ES-I3 (cell line): ENCODE data around the gene MEX3A.
A peak's percentile ranks its signal among the peaks of the same experiment; 100 is the strongest.
"Not testable (repeated sequence)": the region's sequence is repeated elsewhere in the genome, so short reads cannot be mapped to it uniquely, and the experiment has no call there.

ENCODE experiments used
- H3K36me3 ChIP-seq: 2 replicates; pipeline ENCODE4 v1.6.1; 2013; ENCODE audit warnings: mild to moderate bottlenecking, low read length, control low read depth, moderate library complexity; ENCODE audit not compliant: insufficient read depth
- H3K4me1 ChIP-seq: 2 replicates; pipeline ENCODE4 v1.6.1; 2013; ENCODE audit warnings: mild to moderate bottlenecking, control low read depth, low read length; ENCODE audit not compliant: insufficient read depth
- H3K9ac ChIP-seq: 2 replicates; pipeline ENCODE4 v1.6.1; 2013; ENCODE audit warnings: low read depth, mild to moderate bottlenecking, low read length, moderate library complexity
- H3K9me3 ChIP-seq: 2 replicates; pipeline ENCODE4 v1.6.1; 2013; ENCODE audit warnings: mild to moderate bottlenecking, low read length, moderate library complexity; ENCODE audit not compliant: control insufficient read depth, insufficient read depth

The MEX3A gene

DNA sequence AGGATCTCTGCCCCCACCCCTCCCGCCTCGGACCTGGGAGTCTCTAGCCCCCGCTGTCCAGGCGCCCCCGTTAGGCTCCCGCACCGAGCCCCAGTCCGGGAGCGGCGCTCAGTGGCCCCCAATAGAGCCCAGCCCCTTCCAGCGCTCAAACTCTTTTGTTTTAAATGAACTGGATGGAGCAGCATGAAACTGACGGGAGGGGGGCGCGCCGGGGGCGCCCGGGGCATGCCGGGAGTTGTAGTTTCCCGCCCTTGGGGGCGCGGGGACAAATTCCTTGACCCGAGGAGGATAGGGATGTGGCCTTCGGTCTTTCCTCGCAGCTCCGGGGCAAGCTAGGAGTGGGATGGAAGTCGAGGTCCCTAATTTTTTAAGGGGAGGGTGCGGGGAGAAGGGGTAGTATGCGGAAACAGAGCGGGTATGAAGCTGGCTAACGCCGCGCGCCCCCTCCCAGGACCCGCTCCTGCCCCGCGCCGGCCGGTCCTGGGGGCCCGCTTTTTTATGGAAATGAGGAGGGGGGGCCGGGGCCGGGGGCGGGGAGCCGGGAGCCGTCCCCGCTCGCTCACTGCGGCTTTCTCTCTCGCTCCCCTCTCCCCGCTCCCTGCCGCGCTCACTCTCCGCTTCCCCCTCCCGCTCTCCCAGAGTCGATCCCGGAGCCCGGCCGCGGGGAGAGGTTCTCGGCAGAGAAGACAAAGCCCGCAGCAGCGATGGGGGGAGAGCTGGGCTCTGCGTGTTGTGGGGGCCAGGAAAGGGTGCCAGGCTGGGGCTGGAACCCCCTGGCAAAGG lies at the start of gene MEX3A:
Gene MEX3A, minus strand, starts transcription at position 157 of the 783 bp plus-strand sequence. CDS start 467 bp downstream, outside the sequence.
- Histone ChIP-seq H3K36me3 (no peaks in the 10 kb centered on the region), H3K9ac (peak within 1 kb of the TSS; percentile 85), H3K9me3 (no peaks in the 10 kb centered on the region), H3K4me1 (peaks cover 37% of the 10 kb centered on the region)

- H3K36me3 ChIP-seq = peaks cover 17% of the 10 kb centered on the region
- no peaks in the 10 kb centered on the region for H3K9me3 ChIP-seq
- H3K4me1 ChIP-seq = peaks cover 37% of the 10 kb centered on the region
- no peak overlapping the region for H3K9ac ChIP-seq
Observed at GRCh38 chr1:156130578-156130942, 48.3 kb upstream of the MEX3A start.

DNA sequence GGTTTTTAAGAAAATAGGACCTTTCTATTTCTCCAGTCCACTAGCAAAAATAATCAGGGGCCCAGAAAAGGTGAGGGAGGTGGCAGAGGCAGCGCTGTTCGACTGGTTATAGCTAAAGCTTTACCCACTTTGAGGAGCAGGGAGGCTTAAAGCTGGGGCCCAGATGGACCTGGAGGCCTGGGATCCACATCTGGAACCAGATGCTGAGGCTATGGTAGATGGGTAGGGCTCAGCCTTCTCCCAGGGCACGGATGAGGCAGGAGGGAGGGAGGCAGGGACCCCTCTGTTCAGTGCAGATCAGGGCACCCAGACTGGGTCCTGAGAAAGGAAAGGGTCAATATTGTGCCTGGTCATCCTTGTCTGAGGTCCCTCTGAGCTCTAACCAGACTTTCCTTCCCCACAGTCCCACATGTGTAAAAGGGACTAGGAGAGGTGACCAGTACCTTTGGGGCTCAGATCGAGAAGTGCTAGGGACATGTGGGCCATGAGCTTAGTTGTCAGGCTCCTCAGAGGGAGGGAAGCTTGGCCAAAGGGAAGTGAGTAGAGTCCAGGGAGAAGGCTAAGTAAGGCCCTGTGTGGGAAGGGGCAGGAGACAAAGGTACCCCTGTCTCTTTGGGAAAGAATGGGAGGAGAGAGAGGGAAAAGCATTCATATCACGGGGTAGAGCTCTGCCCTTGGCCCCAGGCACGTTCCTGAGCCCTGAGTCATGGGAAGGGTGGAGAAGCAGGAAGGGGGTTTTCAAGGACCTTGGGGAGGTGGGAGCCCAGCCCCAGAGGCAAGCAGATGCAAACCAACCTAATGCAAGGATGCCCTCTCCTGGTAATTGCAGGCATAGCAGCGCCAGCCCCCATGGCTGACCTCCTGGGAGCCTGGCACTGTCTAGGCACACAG lies 47.7 kb upstream of the MEX3A start:
- Histone ChIP-seq H3K9me3 (no peaks in the 10 kb centered on the region), H3K36me3 (peaks cover 16% of the 10 kb centered on the region), H3K9ac (peak overlapping the region; percentile 4; the same call in 1 of the 2 replicates), H3K4me1 (peaks cover 38% of the 10 kb centered on the region)

- Histone ChIP-seq H3K9ac (no peak overlapping the region), H3K36me3 (peaks cover 8% of the 10 kb centered on the region), H3K4me1 (peaks cover 45% of the 10 kb centered on the region), H3K9me3 (no peaks in the 10 kb centered on the region)
Observed at GRCh38 chr1:156128654-156129597, 46.7 kb upstream of the MEX3A start.

DNA sequence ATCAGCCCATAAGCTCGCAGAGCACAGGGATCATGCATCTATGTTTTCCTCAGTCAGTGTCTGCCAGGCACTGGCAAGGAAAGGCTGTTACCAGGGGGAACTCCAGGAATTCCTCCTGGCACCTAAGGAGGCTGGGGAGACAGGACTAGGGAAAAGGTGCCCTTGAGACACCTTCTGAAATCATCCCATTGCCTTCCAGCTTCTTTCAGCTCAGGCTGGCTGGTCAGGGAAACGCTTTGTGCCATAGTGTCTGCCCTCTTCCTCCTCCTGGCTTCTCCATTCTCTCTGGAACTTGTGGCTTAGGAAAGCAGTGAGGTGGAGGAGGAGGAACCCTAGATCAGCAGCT lies 46.0 kb upstream of the MEX3A start:
- H3K36me3 ChIP-seq = peaks cover 5% of the 10 kb centered on the region; the same call in 1 of the 2 replicates
- H3K9me3 ChIP-seq = no peaks in the 10 kb centered on the region
- H3K9ac ChIP-seq = no peak overlapping the region
- H3K4me1 ChIP-seq = peaks cover 48% of the 10 kb centered on the region

DNA sequence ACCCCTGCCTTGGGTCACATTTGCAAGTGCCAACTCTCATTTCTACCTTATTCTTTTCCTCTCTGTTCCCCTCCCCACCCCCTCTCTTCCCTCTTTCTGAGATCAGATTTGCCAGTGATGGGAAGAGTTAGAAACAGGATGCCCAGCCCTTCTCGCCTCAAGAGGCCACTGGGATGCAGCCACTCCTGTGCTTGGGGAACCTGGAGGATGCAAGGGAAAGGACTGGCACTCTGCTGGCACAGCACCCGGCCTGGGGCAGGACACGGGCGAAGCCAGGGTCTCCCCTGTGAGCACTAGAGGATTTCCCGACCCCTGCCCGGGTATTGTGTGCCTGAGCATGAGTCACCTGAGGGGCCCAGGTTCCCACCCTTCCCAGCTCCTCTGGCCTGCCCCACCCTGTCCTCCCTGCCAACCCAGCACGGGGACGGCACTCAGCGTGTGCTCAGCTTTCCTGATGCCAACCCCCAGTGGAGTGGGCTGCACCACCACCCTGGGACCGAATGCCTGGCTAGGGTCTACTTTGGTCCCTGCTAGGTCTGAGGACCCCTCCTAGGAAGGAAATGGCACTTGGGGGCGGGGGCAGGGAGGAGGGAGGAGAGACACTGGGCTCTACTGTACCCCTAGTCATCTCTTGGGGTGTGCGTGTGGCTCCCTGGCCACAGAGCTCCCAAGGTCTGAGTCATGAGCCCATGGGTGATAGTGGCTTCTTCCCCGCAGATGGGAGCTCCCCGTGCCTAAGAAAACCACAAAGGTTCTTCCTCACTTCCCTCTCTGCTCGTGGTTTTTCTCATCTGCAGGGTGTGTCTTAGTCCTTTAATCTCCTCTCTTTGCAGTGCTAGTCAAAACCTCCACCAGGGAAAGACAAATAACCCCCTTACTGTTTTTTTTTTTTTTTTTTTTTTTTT lies 44.6 kb upstream of the MEX3A start:
- Histone ChIP-seq H3K36me3 (peaks cover 5% of the 10 kb centered on the region; the same call in 1 of the 2 replicates), H3K9me3 (no peaks in the 10 kb centered on the region), H3K9ac (peak overlapping the region; percentile 37; the same call in 1 of the 2 replicates), H3K4me1 (peaks cover 62% of the 10 kb centered on the region)

- peak overlapping the region; percentile 37 for H3K9ac ChIP-seq
Observed at GRCh38 chr1:156126043-156126629, 43.9 kb upstream of the MEX3A start.

DNA sequence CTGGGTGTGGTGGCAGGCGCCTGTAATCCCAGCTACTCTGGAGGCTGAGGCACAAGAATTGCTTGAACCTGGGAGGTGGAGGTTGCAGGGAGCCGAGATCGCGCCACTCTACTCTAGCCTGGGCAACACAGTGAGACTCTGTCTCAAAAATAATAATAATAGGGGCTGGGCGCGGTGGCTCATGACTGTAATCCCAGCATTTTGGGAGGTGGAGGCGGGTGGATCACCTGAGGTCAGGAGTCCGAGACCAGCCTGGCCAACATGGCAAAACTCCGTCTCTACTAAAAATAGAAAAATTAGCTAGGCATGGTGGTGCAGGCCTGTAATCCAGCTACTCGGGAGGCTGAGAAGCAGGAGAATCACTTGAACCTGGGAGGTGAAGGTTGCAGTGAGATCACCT lies 43.3 kb upstream of the MEX3A start:
- not testable (repeated sequence) for H3K9ac ChIP-seq, H3K36me3 ChIP-seq, H3K9me3 ChIP-seq
- H3K4me1 ChIP-seq = peaks cover 73% of the 10 kb centered on the region

More at GRCh38 chr1:156126043-156126629, 43.9 kb upstream of the MEX3A start:
- Histone ChIP-seq H3K36me3 (peaks cover 5% of the 10 kb centered on the region; the same call in 1 of the 2 replicates), H3K4me1 (peaks cover 69% of the 10 kb centered on the region), H3K9me3 (no peaks in the 10 kb centered on the region)

DNA sequence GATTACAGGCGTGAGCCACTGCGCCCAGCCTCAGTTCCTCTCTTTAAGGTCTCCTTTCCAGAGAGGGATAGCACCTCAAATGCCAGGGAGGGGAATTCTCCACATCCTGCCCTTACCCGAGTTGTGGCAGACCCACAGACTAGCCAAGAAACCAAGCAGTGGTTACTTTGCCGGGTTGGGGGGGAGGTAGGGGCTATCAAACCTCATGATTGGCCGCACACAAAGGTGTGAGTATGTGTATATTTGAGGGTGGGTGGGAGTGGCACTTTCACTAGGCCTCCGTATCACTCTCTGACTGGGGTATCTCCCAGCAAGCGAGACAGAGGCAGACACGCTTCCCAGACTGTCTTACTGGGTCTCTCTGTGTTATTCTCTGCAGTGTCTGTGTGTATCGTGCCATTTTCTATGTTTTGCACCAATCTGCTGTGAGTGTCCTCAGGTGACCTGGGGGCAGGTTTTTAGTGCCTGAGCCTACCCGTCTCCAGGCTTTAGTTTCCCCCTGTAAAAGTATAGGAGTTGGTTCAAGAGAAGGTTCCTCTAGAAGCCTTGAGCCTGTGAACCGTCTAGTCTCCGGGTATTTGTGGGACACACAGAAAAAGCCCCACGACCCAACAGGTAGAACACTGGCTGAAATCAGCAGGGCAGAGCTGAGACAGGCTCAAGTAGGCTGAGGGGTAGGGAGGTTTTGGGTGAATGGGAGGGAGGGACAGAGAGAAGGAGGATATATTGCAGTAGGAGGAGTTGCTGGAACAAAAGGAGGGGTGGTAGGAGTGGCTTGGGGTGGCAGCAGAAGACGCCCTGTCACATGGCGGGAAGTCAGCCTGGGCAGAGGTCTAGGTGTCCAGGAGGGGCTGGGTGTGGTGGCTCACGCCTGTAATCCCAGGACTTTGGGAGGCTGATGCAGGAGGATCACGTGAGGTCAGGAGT lies 42.6 kb upstream of the MEX3A start:
- Histone ChIP-seq H3K36me3 (no peaks in the 10 kb centered on the region), H3K9ac (no peak overlapping the region), H3K9me3 (no peaks in the 10 kb centered on the region), H3K4me1 (peaks cover 76% of the 10 kb centered on the region)

DNA sequence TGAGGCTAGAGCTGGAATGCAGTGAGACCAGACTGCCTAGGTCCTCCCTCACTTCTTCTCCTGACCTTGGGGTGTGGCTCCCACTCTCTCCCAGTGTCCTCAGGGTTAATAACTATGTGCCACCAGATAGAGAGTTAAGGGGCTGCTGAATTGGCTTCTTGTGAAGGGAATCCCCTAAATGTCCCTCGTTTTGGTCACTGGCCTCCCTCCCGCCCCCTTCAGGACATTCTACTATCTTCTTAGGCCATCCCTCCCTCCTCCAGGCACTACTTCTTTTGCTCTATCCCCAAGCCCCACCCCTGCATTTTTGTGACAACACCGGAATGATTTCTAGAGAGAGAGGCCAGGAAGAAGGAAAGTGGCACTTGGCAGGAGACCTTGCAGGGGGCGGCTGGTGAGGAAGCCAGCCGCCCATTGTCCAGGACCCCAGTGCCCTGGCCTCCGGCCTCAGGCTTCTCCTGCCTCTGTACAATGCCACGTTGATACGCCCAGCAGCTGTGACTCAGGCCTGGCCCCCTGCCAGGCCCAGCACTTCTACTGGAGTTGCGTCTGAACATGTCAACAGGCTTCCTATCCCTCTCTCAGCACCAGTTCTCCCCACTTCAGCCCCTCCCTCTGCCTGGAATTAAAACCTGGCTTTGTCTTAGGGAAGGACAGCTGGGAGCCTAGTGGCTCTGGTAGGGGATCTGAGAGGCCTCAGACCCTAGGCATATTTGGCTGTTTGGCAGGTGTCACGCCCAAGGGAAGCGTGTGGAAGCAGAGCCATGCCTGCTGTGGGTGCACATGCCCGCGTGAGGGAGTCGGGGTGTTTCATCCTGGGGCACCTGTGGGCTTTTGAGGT lies 41.3 kb upstream of the MEX3A start:
- Histone ChIP-seq H3K4me1 (peaks cover 69% of the 10 kb centered on the region), H3K36me3 (no peaks in the 10 kb centered on the region), H3K9ac (peak overlapping the region; percentile 21)

DNA sequence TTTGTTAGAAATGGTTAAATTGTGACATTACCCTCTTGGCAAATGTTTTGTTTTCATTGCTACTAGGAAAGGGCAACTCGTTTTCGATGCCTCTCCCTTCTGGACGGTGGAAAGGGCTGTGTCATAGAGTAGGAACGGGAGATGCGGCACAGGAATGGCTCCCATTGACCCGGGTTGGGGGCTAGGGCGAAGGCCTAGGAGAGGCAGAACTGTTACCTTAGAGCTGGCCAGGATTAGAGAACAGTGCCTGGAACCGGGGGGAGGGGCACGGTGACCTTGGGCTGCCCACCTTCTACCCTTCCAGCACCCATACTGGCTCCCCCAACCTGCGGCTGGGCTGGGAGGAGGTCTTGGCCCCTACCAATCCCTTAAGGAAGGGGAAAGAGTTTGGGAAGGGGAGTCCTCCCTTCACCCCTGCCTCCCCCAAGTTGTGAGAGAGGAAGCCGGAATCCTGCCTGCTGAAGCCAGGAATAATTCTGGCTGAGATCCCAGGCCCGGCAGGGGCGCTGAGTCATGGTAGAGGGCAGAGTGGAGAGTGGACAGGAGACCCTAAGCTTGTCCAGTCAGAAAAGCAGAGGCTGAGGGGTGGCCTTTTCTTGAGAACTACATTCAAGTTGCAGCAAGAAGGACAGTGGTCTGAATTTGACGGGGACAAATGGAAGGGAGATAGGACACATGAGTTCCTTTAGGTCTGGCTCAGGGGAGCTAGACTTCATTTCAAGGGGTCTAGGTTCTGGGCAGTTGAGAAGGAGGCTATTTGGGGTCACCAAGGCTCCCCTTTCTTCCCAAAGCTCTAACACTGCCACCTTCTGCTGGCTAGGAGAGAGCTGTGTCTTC lies 40.5 kb upstream of the MEX3A start:
- Histone ChIP-seq H3K9me3 (no peaks in the 10 kb centered on the region), H3K4me1 (peaks cover 66% of the 10 kb centered on the region), H3K36me3 (no peaks in the 10 kb centered on the region), H3K9ac (peak overlapping the region; percentile 21; the same call in 1 of the 2 replicates)

More for the DNA sequence above, 41.3 kb upstream of the MEX3A start:
- H3K9me3 ChIP-seq = no peaks in the 10 kb centered on the region
